GM18951 (cell line): ENCODE results near the gene PDRG1.

Experiments used
- POLR2A ChIP-seq: IDR thresholded peaks from 4 replicates; pipeline ENCODE4 v1.6.1; 2011; ENCODE audit warnings: mild to moderate bottlenecking; ENCODE audit not compliant: insufficient read length, insufficient read depth; ENCODE audit errors: extremely low read depth
- in situ Hi-C: fragments of 300-500 bp; cut with MboI; formaldehyde crosslinking; loops from one replicate; pipeline ENCODE4 v1.12.0; 2022; ENCODE audit warnings: low sequenced_read_pairs, mixed read lengths, inconsistent platforms; ENCODE audit not compliant: unreplicated experiment

PDRG1 gene

GRCh38 chr20:31951530-31952453 is at the start of gene PDRG1:
TSS of gene PDRG1 (minus strand) at chr20:31952046. CDS start at chr20:31951961, 85 bp downstream.
- peak; percentile 85 for TF ChIP-seq POLR2A
- in situ Hi-C loops = no loop called here

- TF ChIP-seq POLR2A = no peak
- in situ Hi-C loops = no loop called here
These were observed 46.4 kb upstream of the PDRG1 start for GRCh38 chr20:31998246-31998645.

DNA sequence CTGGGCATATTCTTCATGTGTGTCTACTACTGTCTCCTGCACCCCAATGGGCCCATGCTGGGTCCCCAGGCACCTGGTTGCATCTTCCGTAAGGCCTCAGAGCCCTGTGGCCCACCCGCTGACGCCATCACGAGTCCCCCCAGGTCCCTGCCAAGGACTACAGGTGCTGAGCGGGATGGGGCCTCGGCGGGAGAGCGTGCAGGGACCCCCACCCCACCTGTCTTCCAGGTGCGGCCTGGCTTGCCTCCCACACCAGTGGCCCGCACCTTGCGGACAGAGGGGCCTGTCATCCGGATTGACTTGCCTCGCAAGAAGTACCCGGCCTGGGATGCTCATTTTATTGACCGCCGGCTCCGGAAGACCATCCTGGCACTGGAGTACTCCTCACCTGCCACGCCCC is 45.1 kb upstream of the PDRG1 start:
- in situ Hi-C loops = no loop called here
- no peak for TF ChIP-seq POLR2A

DNA sequence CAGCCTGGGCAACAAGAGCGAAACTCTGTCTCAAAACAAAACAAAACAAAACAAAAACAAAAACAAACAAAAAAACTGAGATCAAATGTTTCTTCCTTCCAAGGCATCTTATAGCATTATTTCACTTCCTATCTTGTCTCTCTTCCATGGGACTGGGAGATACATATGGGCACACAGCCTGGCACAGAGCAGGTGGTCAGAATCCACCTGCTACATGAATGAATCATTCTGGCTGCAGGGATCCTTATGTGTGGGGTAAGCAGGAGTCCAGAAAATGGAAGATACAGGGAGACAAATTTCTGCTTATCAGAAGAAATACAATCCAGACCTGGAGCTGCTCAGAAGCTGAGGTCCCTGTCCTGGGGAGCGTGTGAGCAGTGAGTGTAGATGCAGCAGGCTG is 40.2 kb upstream of the PDRG1 start:
- in situ Hi-C loops = no loop called here
- no peak for TF ChIP-seq POLR2A

DNA sequence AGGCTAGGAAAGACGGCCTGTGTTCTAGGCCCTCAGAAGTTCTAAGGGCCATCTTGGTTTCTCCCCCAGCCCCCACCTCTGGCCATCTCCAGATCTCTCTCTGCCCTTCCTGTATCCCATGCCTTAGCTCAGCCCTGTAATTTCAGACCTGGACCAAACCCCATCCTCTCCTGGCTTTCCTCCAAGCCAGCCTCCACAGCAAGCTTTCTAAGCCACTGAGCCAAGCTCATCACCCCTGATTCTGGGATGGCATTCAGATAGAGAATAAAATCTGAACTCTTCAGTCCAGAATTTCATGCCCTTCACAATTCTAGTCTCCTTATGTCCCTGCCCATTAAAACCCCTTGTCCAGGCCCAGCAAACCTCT is 39.5 kb upstream of the PDRG1 start:
- in situ Hi-C loops = no loop called here

DNA sequence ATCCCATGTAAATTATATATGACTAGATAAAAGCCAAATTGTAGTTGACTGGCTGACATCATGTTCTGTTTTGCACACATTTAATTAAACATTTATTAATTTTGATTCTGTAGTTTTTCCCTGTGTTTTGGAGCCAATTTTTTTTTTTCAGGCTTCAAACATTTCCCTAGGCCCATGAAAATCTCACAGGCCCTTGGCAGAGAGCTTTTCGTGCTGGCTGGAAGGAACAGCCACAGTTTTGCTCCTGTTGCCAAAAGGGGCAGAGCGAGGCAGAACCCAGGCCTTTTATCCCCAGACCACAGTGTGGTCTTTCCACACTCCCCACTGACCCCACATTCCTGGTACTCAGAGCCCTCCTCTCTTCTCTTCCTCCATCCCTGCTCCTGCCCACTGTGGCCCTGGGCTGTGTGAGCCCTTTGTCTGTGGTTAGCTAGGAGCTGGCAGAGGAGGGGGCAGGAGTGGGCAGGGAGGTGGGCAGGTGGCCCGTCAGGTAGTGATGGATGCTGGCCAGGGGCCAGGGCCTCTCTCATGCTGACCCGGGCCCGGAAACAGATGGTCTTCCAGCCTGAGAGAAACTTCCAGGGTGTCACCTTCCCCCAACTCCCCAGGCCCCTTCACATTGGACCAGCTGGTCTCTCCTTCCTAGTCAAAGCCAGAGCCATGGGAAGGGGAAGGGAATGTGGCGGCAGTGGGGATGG is 38.9 kb upstream of the PDRG1 start:
- no peak for TF ChIP-seq POLR2A
- in situ Hi-C loops = no loop called here

More for the DNA sequence above, 39.5 kb upstream of the PDRG1 start:
- TF ChIP-seq POLR2A = no peak

DNA sequence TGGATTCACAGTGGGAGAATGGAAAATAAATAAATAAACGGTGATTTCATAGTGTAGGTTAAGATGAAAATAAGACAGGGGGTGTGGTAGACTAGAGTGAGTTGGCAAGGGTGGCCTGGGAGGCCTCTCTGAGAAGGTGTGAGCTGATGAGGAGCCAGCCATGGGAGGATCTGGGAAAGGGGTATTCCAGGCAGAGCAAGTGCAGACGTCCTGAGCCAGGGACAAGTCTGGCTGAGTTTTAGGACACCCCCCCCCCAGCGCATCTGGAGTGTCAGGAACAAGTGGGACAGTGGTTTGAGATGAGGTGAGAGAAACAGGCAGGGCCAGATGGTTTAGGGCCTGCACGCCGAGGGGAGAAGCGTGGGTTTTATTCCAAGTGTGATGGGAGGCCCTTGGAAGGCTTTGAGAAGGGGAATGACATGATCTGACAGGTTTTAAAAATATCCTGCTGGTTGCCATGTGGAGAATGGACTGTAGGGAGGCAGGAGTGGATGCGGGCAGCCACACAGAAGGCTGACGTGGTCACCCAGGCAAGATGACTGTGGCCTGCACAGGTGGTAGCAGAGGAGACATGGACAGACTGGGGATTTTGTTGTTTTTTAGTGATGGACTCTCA is 37.3 kb upstream of the PDRG1 start:
- in situ Hi-C loops = no loop called here
- TF ChIP-seq POLR2A = no peak

DNA sequence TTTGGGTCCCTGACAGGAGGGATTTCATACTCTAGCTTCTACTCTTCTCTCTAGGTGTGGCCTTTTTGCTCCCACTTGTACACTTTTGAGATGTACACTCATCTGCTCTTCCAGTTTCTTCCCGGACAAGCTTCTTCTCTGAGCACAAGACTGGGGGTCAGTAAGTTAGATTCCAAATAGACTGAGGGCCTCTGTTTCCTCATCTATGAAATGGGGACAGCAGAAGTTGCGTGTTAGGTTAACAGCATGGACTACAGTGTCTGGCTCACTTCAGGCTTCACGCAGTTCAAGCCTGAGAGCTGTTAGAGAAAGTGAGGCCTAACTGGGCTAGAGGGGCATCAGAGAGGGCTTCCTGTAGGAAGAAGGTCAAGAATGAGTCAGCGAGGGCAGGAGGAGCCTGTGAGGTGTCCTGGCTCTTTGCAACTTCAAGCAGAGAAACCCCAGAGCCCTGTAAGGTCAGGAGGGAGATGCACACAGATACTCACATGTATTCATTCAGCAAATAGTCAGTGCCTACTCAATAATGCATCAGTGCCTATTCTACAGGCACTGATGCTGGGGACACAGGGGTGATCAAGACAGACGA is 36.7 kb upstream of the PDRG1 start:
- in situ Hi-C loops = no loop called here
- TF ChIP-seq POLR2A = no peak

DNA sequence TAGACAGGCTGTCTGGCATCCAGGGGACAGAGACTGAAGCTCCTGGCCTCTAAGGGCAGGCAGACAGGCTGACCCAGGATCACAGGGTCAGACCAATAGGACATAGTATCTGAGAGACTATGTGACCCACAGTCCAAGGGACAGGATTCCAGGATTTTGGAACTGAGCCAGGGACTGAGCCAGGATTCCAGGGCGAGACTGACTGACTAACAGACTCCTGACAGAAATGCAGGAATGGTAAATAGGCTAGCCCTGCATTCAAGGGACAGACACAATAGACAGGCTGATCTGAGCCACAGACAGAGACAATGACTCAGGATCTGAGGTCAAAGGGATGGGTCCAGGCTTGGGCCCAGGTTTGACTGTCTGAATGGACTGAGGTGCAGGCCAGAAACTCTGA is 35.9 kb upstream of the PDRG1 start:
- in situ Hi-C loops = no loop called here
- TF ChIP-seq POLR2A = no peak

- in situ Hi-C loops = no loop called here
- TF ChIP-seq POLR2A = no peak
These were observed 33.2 kb upstream of the PDRG1 start for GRCh38 chr20:31984981-31985471.

DNA sequence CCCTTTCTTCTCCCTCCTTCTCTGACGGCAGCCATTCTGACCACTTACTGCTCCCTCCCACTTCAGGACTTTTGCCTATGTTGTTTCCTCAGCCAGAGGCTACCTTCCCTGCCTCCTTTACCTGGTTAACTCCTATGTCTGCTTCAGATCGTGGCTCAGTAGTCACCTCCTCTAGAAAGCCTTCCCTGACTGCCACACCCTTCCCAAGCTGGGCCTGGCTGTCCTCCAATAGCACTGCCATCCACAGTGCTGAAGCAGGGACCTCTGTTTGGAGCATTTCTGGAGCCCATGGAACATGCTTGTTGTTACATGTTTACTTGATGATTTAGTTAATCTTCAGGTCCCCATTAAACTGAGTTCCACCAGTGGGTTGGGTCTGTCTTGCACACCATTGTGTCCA is 29.9 kb upstream of the PDRG1 start:
- no peak for TF ChIP-seq POLR2A
- in situ Hi-C loops = no loop called here

DNA sequence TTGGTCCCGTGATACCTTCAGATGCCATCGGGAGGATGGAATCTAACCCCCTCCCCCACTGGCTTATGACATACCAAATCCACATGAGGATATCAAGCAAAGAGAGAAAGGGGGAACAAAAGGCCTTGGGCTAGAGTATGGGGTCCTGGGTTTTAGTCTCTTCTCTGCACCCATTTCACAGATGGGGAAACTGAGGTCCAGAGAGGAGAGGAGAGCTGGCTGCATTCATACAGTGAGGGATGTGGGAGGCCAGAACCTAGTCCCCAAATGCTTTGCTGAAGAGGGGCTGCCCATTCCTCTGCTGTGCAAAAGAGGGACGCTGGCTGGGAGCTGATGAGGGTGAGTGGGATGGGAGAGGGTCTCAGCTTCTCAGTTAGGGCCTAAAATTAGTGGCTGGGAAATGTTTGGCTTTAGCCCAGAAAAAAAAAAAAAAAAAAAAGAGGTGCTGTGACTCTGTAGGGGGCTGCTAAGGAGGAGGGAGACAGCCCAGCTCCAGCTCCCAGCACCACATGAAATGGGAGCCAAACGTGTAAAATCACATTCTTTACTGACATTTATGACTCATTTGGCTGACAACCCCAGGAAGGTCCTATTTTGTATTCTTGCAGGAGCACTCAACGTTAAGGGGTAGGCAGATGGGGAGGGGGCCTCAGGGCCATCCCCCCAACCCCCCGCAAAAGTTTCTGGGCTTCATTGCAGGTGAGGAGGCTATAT is 28.0 kb upstream of the PDRG1 start:
- TF ChIP-seq POLR2A = no peak
- in situ Hi-C loops = no loop called here
